B cell (primary cell): ENCODE data around the gene RNF8. TPM values are rescaled to one million over a fixed set of nuclear protein-coding genes. Genes with fewer than 3 reads are reported as not detected.

Experiments
- ATAC-seq: fragments of 200-7000 bp; cut with Tn5 transposase; one replicate; pipeline ENCODE4 v1.10.0; 2021; ENCODE audit warnings: low read depth, mild to moderate bottlenecking, moderate number of reproducible peaks, moderate library complexity
- CTCF ChIA-PET: fragments of 350-600 bp; sonication (Branson Sonifier 250); formaldehyde crosslinking; loops from one replicate; lab custom pipeline; 2021; ENCODE audit warnings: antibody characterized with exemption, inconsistent platforms; lab: Charles Lee
- POLR2A ChIA-PET: fragments of 350-600 bp; sonication (Branson Sonifier 250); formaldehyde crosslinking; loops from one replicate; lab custom pipeline; 2021; ENCODE audit warnings: antibody characterized with exemption; lab: Charles Lee
- DNase-seq: peaks from one replicate; pipeline ENCODE4 v3.0.0; 2013
- H2AFZ ChIP-seq: 2 replicates; pipeline ENCODE4 v1.6.1; 2012; ENCODE audit warnings: mild to moderate bottlenecking, low read depth, low read length; ENCODE audit not compliant: insufficient read depth, poor library complexity, severe bottlenecking
- H3K27ac ChIP-seq, 2 donors: 1 replicate in 1 of 2; 2 replicates in 1 of 2; pipeline ENCODE4 v1.5.1; 2012 to 2013; ENCODE audit warnings: low read length in 2 of 2, mild to moderate bottlenecking in 2 of 2, moderate library complexity in 1 of 2
- H3K27me3 ChIP-seq, 4 experiments: fragments of 200-600 bp in 1 of 4; sonication (generic) in 1 of 4; replicated peaks in 1 of 4; 1 replicate in 2 of 4; 2 replicates in 2 of 4; pipeline versions ENCODE4 v1.6.1 to v1.7.0; 2013 to 2016; ENCODE audit warnings: low read length in 3 of 4, mild to moderate bottlenecking in 2 of 4, mixed read lengths in 1 of 4, moderate library complexity in 1 of 4; ENCODE audit not compliant: insufficient read depth in 4 of 4, control insufficient read depth in 3 of 4; ENCODE audit errors: control extremely low read depth in 1 of 4
- H3K36me3 ChIP-seq, 2 experiments: replicated peaks in 1 of 2; 1 replicate in 1 of 2; 2 replicates in 1 of 2; pipeline versions ENCODE4 v1.6.1 to v1.7.1; 2013; ENCODE audit warnings: low read length in 1 of 2; ENCODE audit not compliant: insufficient read depth in 2 of 2, control insufficient read depth in 1 of 2; ENCODE audit errors: control extremely low read depth in 1 of 2, extremely low read depth in 1 of 2
- H3K4me1 ChIP-seq, 2 donors: fragments of 200-600 bp in 1 of 2; sonication (generic) in 1 of 2; 1 replicate in 1 of 2; 2 replicates in 1 of 2; pipeline versions ENCODE4 v1.5.1 to v1.6.1; 2013 to 2017; ENCODE audit warnings: low read length in 2 of 2; ENCODE audit not compliant: control insufficient read depth in 2 of 2, insufficient read depth in 2 of 2
- H3K4me2 ChIP-seq: replicated peaks from 2 replicates; pipeline ENCODE3; 2012; ENCODE audit warnings: mild to moderate bottlenecking, low read depth, low read length; ENCODE audit not compliant: poor library complexity, severe bottlenecking
- H3K4me3 ChIP-seq, 5 experiments: fragments of 200-600 bp in 1 of 5; sonication (generic) in 1 of 5; 1 replicate in 3 of 5; 2 replicates in 2 of 5; pipeline versions ENCODE4 v1.5.1 to v1.7.0; 2011 to 2016; ENCODE audit warnings: low read length in 4 of 5, mild to moderate bottlenecking in 4 of 5, low read depth in 2 of 5, control low read depth in 1 of 5, moderate library complexity in 1 of 5; ENCODE audit not compliant: insufficient read depth in 1 of 5; ENCODE audit errors: control extremely low read depth in 1 of 5, extremely low read depth in 1 of 5
- H3K79me2 ChIP-seq: fragments of 200-600 bp; sonication (generic); one replicate; pipeline ENCODE4 v1.6.0; 2016; ENCODE audit warnings: low read length; ENCODE audit not compliant: control insufficient read depth, insufficient read depth
- H3K9ac ChIP-seq: fragments of 200-600 bp; sonication (generic); 2 replicates; pipeline ENCODE4 v1.6.1; 2017; ENCODE audit warnings: mild to moderate bottlenecking, low read length, moderate library complexity
- H3K9me3 ChIP-seq, 3 donors: one replicate each; pipeline versions ENCODE4 v1.6.1 to v1.7.1; 2013; ENCODE audit warnings: low read length in 2 of 3; ENCODE audit not compliant: control insufficient read depth in 2 of 3, insufficient read depth in 1 of 3; ENCODE audit errors: control extremely low read depth in 1 of 3
- H4K20me1 ChIP-seq: 2 replicates; pipeline ENCODE4 v1.6.0; 2012; ENCODE audit warnings: mild to moderate bottlenecking, low read length; ENCODE audit not compliant: insufficient read depth, control insufficient read depth, poor library complexity, severe bottlenecking
- H3K27ac Mint-ChIP-seq: one replicate; pipeline ENCODE4 v1.8.0; 2021; ENCODE audit warnings: mixed read lengths
- H3K27me3 Mint-ChIP-seq: one replicate; pipeline ENCODE4 v1.8.0; 2021; ENCODE audit warnings: mixed read lengths
- H3K4me1 Mint-ChIP-seq: one replicate; pipeline ENCODE4 v1.8.0; 2021; ENCODE audit warnings: mixed read lengths
- H3K4me3 Mint-ChIP-seq: one replicate; pipeline ENCODE4 v1.8.0; 2021; ENCODE audit warnings: mixed read lengths
- H3K9me3 Mint-ChIP-seq: one replicate; pipeline ENCODE4 v1.8.0; 2022; ENCODE audit warnings: mixed read lengths; ENCODE audit not compliant: insufficient read depth
- CTCF ChIP-seq: fragments of 200-600 bp; IDR thresholded peaks from one replicate; pipeline ENCODE4 v1.8.0; 2022; ENCODE audit warnings: antibody characterized with exemption, mild to moderate bottlenecking
- EZH2 ChIP-seq: IDR thresholded peaks from 2 replicates; pipeline ENCODE4 v1.6.1; 2012; ENCODE audit warnings: borderline replicate concordance, low read depth, mild to moderate bottlenecking, moderate library complexity, low read length; ENCODE audit not compliant: insufficient read depth, poor library complexity, severe bottlenecking
- WGBS: methylation state at CpG from one replicate; pipeline ENCODE4 v1.1.5; 2013; ENCODE audit warnings: missing lambda C conversion rate; ENCODE audit not compliant: insufficient coverage; 5-methylcytosine and 5-hydroxymethylcytosine counted together
- intact Hi-C: fragments of 100-400 bp; cut with micrococcal nuclease; formaldehyde crosslinking; loops from one replicate; pipeline ENCODE4 v1.10.0; 2022
- polyA plus RNA-seq: library from polyadenylated mRNA; depleted of rRNA; stranded (reverse); fragments of >200 nt; gene quantifications from 2 replicates; pipeline ENCODE4 v1.2.3, GENCODE V29; 2012
- total RNA-seq, 2 donors: library from RNA; stranded (reverse); fragments of 120-200 nt in 1 of 2; gene quantifications; 1 replicate in 1 of 2; 2 replicates in 1 of 2; pipeline versions ENCODE4 v1.2.3 to v1.2.4, GENCODE V29; 2013 to 2022

Gene RNF8
- total and polyA plus RNA-seq, 2 donors (not counting 1 experiment from before 2014, with no cell fraction given), result 5.3 to 16.9 TPM

GRCh38 chr6:37320646-37321045 lies 33.1 kb upstream of the RNF8 start:
- Histone ChIP-seq H3K4me1 (no peaks in the 10 kb centered on the region), H3K9ac (no peak overlapping the region), H3K27ac (no peak overlapping the region), H3K27me3 (no peaks in the 10 kb centered on the region), H3K36me3 (peaks cover 10 to 55% of the 10 kb centered on the region in 2 experiments), H3K4me3 (no peak overlapping the region), H3K9me3 (no peaks in the 10 kb centered on the region), H4K20me1 (no peaks in the 10 kb centered on the region), H3K79me2 (no peaks in the 10 kb centered on the region), H3K4me2 (no peak overlapping the region), H2AFZ (no peak overlapping the region)
- no peaks in the 10 kb centered on the region for H3K9me3 Mint-ChIP-seq
- no peak overlapping the region for H3K27ac Mint-ChIP-seq
- ChIA-PET POLR2A (no interaction called here), CTCF (interaction anchor here (1.2 kb wide), 1 partner anchor 28 kb away, joined by 3 read pairs; no protein-coding TSS in a partner anchor)
- DNase-seq, result no peak
- ATAC-seq, result no peak
- H3K4me3 Mint-ChIP-seq, result no peak overlapping the region
- no peaks in the 10 kb centered on the region for H3K27me3 Mint-ChIP-seq
- WGBS, result 75% methylated on average over 7 of the region's 8 CpGs
- TF ChIP-seq EZH2, result no peak
- no peak for TF ChIP-seq CTCF
- intact Hi-C loops, result loop anchor here (10.0 kb wide), 1 partner anchor 1354 kb away; no protein-coding TSS in a partner anchor
- no peaks in the 10 kb centered on the region for H3K4me1 Mint-ChIP-seq

GRCh38 chr6:37321101-37321500 lies 32.7 kb upstream of the RNF8 start:
- Histone ChIP-seq H3K4me3 (no peak overlapping the region), H3K36me3 (peaks cover 10 to 51% of the 10 kb centered on the region in 2 experiments), H4K20me1 (no peaks in the 10 kb centered on the region), H3K27me3 (no peaks in the 10 kb centered on the region), H3K9me3 (no peaks in the 10 kb centered on the region), H3K27ac (no peak overlapping the region), H3K9ac (no peak overlapping the region), H3K4me1 (no peaks in the 10 kb centered on the region), H3K79me2 (no peaks in the 10 kb centered on the region), H3K4me2 (no peak overlapping the region), H2AFZ (no peak overlapping the region)
- intact Hi-C loops, result loop anchor here (10.0 kb wide), 1 partner anchor 1354 kb away; no protein-coding TSS in a partner anchor
- DNase-seq, result no peak
- Mint-ChIP-seq H3K27me3 (no peaks in the 10 kb centered on the region), H3K4me1 (peaks cover 2% of the 10 kb centered on the region), H3K9me3 (no peaks in the 10 kb centered on the region), H3K4me3 (no peak overlapping the region), H3K27ac (no peak overlapping the region)
- TF ChIP-seq CTCF, result no peak
- TF ChIP-seq EZH2, result no peak
- POLR2A ChIA-PET, result no interaction called here
- CTCF ChIA-PET, result interaction anchor here (1.2 kb wide), 1 partner anchor 28 kb away, joined by 3 read pairs; no protein-coding TSS in a partner anchor
- ATAC-seq, result no peak
